LNCAP (cell line): Measurements from ENCODE around the gene ATN1.

Source experiments
- TF ChIP-seq, protein P1 (sequence below): fragments of 450-650 bp; IDR thresholded peaks from 2 replicates; pipeline ENCODE4 v1.5.1; 2017; ENCODE audit warnings: mild to moderate bottlenecking

ATN1 gene

DNA sequence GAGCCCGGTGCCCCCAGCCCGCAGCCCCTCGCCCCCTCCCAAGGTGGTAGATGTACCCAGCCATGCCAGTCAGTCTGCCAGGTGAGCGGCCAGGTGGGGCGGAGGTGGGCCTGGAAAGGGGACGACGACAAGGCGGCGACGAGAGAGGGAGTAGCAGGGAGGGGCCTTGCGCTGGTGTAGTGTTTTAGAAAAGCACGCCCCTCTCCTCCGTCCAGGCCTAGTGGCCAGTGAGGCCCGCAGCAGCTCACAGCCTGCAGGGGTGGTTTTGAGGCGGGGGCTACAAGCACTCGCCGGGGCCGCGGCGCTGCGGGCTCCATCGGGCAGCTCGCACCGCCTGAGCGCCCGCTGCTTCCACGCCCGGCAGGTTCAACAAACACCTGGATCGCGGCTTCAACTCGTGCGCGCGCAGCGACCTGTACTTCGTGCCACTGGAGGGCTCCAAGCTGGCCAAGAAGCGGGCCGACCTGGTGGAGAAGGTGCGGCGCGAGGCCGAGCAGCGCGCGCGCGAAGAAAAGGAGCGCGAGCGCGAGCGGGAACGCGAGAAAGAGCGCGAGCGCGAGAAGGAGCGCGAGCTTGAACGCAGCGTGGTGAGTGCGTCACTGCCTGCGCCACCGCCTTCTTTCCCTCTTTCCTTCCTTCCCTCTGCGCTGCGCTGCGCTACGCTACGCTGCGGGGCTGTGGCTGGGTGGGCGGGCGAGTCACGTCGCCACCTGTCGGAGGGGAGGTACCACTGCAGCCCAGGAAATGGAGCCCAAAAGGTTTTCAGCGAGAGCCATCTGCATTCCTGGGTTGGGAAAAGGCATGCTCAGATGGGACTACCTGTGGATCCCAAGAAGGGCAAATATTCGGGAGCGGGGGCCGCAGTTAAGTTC, 10.0 kb downstream of the ATN1 start:
- TF ChIP-seq, protein P1, sequence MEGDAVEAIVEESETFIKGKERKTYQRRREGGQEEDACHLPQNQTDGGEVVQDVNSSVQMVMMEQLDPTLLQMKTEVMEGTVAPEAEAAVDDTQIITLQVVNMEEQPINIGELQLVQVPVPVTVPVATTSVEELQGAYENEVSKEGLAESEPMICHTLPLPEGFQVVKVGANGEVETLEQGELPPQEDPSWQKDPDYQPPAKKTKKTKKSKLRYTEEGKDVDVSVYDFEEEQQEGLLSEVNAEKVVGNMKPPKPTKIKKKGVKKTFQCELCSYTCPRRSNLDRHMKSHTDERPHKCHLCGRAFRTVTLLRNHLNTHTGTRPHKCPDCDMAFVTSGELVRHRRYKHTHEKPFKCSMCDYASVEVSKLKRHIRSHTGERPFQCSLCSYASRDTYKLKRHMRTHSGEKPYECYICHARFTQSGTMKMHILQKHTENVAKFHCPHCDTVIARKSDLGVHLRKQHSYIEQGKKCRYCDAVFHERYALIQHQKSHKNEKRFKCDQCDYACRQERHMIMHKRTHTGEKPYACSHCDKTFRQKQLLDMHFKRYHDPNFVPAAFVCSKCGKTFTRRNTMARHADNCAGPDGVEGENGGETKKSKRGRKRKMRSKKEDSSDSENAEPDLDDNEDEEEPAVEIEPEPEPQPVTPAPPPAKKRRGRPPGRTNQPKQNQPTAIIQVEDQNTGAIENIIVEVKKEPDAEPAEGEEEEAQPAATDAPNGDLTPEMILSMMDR, result peak; percentile 95

DNA sequence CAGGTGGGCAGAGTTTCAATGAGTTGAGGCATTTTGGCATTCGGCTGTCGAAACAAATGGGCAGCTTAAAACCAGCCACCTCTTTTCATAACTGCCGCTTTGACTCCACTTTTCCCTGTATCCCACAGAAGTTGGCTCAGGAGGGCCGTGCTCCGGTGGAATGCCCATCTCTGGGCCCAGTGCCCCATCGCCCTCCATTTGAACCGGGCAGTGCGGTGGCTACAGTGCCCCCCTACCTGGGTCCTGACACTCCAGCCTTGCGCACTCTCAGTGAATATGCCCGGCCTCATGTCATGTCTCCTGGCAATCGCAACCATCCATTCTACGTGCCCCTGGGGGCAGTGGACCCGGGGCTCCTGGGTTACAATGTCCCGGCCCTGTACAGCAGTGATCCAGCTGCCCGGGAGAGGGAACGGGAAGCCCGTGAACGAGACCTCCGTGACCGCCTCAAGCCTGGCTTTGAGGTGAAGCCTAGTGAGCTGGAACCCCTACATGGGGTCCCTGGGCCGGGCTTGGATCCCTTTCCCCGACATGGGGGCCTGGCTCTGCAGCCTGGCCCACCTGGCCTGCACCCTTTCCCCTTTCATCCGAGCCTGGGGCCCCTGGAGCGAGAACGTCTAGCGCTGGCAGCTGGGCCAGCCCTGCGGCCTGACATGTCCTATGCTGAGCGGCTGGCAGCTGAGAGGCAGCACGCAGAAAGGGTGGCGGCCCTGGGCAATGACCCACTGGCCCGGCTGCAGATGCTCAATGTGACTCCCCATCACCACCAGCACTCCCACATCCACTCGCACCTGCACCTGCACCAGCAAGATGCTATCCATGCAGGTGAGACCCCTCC, 10.8 kb downstream of the ATN1 start:
- TF ChIP-seq, protein P1, result 0 out of 2 replicates have a peak, but pooled peaks have one; percentile 7

DNA sequence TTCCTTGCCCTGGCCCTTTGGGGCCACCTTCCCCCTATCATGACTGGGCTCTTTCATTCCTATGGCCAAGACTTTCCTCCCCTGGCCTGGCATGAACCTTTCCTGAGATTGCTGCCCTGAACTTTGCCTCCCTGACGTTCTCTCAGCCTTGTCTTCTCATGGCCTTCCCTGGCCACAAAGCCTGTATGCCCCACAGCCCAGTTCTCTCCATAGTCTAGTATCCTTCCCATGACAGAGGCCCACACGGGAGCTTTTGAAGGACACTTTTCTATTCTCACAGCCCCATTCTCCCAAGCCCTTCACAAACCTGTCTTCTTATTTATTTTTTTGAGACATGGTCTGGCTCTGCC, 11.4 kb downstream of the ATN1 start:
- TF ChIP-seq, protein P1, result no peak

DNA sequence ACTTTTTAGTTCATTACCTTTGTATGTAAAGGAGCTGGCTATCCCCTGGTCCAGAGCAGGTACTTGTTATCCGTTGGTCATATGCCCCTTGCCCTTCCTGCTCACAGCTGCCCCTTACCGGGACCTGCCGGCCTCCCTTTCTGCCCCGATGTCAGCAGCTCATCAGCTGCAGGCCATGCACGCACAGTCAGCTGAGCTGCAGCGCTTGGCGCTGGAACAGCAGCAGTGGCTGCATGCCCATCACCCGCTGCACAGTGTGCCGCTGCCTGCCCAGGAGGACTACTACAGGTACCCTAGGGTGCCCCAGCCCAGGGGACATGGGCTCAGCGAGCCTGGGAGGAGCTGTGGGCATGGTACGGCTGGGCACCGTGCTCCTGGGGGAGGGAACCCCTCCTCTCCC, 13.5 kb downstream of the ATN1 start:
- TF ChIP-seq, protein P1, result no peak

DNA sequence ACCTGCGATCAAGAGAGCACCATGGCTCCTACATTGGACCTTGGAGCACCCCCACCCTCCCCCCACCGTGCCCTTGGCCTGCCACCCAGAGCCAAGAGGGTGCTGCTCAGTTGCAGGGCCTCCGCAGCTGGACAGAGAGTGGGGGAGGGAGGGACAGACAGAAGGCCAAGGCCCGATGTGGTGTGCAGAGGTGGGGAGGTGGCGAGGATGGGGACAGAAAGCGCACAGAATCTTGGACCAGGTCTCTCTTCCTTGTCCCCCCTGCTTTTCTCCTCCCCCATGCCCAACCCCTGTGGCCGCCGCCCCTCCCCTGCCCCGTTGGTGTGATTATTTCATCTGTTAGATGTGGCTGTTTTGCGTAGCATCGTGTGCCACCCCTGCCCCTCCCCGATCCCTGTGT, 14.0 kb downstream of the ATN1 start:
- TF ChIP-seq, protein P1, result no peak

DNA sequence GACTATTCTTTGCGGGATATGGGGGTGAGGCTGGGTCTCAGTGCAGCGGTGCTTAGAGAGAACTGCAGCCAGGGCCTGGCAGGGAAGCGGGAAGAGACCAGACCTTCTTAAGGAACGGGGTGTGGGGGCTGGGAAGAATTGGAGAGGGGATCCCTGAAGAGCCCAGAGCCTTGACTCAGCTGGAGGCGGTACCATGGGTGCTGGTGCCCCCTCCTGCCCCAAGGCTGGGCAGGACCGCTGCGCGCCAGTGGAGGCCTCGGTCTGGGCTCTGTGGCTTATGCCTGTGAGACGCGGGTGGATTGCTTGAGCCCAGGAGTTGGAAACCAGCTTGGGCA, 14.5 kb downstream of the ATN1 start:
- TF ChIP-seq, protein P1, result no peak

DNA sequence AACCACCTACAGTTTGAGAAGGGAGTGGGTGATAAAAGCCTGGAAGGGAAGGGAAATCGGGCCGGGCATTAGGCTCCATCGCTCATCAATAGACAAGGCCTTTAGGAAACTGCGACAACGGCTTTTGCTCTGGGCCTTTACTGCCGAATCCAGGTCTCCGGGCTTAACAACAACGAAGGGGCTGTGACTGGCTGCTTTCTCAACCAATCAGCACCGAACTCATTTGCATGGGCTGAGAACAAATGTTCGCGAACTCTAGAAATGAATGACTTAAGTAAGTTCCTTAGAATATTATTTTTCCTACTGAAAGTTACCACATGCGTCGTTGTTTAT, 15.6 kb downstream of the ATN1 start:
- TF ChIP-seq, protein P1, result no peak
